Activated naive CD4-positive, alpha-beta T cell treated with anti-CD3 and anti-CD28 coated beads, Interleukin-2, amount 50 U/mL, for 24 hours (primary cell): Measurements from ENCODE around the gene DNAJA4.

Source experiments
- H3K27ac Mint-ChIP-seq: one replicate; pipeline ENCODE4 v1.8.0; 2021; ENCODE audit warnings: mild to moderate bottlenecking, mixed read lengths
- H3K27me3 Mint-ChIP-seq: one replicate; pipeline ENCODE4 v1.8.0; 2021; ENCODE audit warnings: mixed read lengths
- H3K36me3 Mint-ChIP-seq: one replicate; pipeline ENCODE4 v1.8.0; 2021; ENCODE audit warnings: mixed read lengths
- H3K4me1 Mint-ChIP-seq: one replicate; pipeline ENCODE4 v1.8.0; 2021; ENCODE audit warnings: mixed read lengths
- H3K4me3 Mint-ChIP-seq: one replicate; pipeline ENCODE4 v1.8.0; 2021; ENCODE audit warnings: mild to moderate bottlenecking, mixed read lengths
- H3K9me3 Mint-ChIP-seq: one replicate; pipeline ENCODE4 v1.8.0; 2021; ENCODE audit warnings: mixed read lengths

Gene DNAJA4

DNA sequence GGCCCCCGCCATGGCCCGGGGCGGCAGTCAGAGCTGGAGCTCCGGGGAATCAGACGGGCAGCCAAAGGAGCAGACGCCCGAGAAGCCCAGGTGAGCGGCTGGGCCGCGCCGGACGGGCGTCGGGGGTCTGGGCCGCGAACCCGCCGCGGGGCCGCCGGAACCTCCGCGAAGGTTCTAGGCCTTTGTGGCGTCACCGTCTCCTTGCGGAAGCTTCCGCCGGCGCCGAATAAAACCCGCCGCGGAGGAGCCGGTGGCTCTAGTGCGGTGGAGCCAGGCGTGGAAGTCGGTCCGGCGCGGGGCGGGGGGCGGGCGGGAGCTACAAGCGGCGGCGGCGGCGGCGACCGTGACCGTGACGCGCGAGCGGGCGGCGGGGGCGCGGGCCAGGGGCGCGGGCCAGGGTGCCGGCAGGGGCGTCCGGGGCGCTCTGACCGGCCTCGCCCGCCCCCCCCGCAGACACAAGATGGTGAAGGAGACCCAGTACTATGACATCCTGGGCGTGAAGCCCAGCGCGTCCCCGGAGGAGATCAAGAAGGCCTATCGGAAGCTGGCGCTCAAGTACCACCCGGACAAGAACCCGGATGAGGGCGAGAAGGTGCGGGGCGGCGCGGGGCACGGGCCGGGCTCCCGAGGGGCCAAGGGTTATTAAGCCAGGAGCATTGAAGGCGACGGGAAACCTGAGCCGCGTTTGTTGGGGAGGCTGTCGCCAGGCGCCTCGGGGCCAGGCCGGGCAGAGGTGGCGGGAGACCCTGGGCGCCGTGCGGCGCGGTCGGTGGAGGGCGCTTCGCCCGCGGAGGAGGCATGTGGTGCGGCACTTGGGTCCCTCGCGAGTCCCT lies at the start of gene DNAJA4:
Gene DNAJA4 (plus strand): TSS at position 259 of the 833 bp plus-strand sequence. CDS start 202 bp downstream, at position 461.
- no peaks in the 10 kb centered on the region for H3K27me3 Mint-ChIP-seq
- peaks cover 5% of the 10 kb centered on the region for H3K36me3 Mint-ChIP-seq
- peaks cover 40% of the 10 kb centered on the region for H3K4me1 Mint-ChIP-seq
- peak within 1 kb of the TSS; percentile 95 for H3K27ac Mint-ChIP-seq
- H3K9me3 Mint-ChIP-seq = no peaks in the 10 kb centered on the region
- H3K4me3 Mint-ChIP-seq = peak within 1 kb of the TSS; percentile 91

DNA sequence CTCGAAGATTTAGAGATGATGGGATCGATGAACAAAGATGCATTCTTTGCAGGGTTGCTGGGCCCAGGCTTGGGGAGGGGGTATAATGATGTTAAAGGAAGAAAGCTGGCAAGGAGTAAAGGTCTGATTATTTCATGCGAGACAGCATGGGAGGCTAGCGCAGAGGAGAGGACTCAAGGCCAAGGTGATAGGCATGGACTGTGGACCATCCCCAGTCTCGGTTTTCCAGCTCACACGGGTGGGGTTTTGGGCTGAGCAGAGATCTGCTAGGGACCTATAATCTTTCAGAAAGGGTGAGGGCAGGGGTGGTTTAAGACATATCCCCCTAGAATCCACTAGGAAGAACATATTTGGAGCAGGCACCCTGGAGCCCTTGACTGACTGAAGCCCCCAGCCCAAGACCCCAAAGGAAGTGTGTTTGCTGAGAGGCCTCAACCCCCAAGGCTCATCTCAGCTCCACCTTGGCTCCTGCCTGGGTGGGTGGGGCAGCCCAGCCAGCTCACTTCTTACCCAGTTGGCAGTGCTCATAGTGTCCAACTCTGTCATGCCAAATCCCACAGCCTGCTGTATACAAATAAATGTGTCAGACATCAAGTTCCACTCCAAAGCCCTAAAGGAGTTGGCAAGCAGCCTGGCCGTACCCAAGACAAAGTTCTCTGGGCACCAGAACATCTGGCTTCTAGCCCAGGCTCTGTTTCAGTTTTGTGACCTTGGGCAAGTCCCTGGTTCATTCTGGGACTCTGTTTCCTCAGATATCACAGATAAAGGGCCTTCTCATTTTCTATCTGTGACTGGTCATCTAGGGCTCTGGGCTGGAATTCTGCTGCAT lies 47.9 kb upstream of the DNAJA4 start:
- Mint-ChIP-seq H3K36me3 (no peaks in the 10 kb centered on the region), H3K27me3 (no peaks in the 10 kb centered on the region), H3K4me3 (no peak overlapping the region), H3K4me1 (no peaks in the 10 kb centered on the region), H3K27ac (no peak overlapping the region), H3K9me3 (no peaks in the 10 kb centered on the region)

DNA sequence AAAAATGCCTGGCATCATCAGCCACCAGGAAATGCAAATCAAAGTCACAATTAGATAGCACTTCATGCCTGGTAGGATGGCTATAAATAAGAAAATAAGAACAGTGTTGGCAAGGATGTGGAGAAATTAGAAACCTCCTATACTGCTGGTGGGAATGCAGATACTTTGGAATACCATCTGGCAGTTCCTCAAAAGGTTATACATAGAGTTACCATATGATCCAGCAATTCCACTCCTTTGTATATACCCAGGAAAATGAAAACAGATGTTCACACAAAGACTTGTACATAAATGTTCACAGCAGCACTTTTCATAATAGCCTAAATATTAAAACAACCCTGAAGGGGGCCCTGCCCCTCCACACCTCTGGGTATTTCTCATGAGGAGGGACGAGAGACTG lies 43.6 kb upstream of the DNAJA4 start:
- no peaks in the 10 kb centered on the region for H3K4me1 Mint-ChIP-seq
- H3K9me3 Mint-ChIP-seq = no peaks in the 10 kb centered on the region
- no peaks in the 10 kb centered on the region for H3K36me3 Mint-ChIP-seq
- no peak overlapping the region for H3K4me3 Mint-ChIP-seq
- no peaks in the 10 kb centered on the region for H3K27me3 Mint-ChIP-seq
- no peak overlapping the region for H3K27ac Mint-ChIP-seq

DNA sequence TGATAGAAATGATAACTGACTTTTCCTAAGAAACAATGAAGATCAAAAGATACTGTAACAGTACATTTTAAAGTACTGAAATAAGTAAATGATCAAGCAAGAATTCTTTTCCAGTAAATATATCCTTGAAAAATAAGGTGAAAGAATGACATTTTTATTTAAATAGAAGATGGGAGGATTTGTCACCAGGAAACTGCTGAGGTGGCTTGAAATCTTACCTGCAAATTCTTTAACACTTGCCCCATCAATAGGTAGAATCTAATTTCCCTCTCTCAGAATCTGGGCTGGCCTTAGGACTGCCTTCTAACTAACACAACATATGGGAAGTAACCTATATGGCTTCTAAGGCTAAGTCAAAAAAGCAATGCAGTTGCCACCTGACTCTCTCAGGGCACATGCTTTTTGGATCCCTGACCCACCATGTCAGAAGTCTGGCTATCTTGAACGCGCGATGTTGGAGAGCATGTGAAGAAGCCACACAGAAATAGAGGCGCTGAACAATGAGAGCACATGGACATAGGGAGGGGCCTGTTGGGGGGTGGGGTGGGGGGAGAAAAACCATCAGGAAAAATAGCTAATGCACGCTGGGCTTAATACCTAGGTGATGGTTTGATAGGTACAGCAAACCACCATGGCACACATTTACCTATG lies 41.5 kb upstream of the DNAJA4 start:
- H3K4me1 Mint-ChIP-seq = no peaks in the 10 kb centered on the region
- H3K36me3 Mint-ChIP-seq = no peaks in the 10 kb centered on the region
- no peak overlapping the region for H3K27ac Mint-ChIP-seq
- no peak overlapping the region for H3K4me3 Mint-ChIP-seq
- no peaks in the 10 kb centered on the region for H3K27me3 Mint-ChIP-seq
- no peaks in the 10 kb centered on the region for H3K9me3 Mint-ChIP-seq

DNA sequence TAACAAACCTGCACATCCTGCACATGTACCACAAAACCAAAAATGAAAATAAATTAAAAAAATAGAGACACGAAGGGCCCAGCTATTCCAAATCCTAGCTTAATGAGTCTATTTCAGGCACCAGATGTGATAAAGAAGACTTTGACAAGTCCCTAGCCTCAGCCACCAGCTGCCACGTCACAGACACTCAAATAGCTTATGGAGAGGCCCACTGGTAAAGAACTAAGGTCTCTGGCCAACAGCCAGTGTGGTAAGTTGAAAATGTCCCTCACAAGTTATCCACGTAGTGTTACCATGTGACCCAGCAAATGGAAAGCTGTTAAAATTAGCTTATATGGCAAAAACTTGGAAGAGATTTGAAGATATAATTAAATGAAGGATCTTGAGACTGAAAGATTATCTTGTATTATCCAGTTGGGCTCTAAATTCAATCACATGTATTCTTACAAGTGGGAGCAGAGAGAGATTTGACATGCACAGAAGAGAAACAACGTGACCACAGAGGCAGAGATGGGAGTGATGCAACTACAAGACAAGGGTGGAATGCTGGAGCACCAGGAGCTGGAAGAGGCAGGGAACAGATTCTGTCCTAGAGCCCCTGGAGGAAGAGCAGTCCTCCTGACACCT lies 40.9 kb upstream of the DNAJA4 start:
- Mint-ChIP-seq H3K4me1 (no peaks in the 10 kb centered on the region), H3K4me3 (no peak overlapping the region), H3K27me3 (no peaks in the 10 kb centered on the region), H3K27ac (peak overlapping the region; percentile 25), H3K9me3 (no peaks in the 10 kb centered on the region), H3K36me3 (no peaks in the 10 kb centered on the region)

DNA sequence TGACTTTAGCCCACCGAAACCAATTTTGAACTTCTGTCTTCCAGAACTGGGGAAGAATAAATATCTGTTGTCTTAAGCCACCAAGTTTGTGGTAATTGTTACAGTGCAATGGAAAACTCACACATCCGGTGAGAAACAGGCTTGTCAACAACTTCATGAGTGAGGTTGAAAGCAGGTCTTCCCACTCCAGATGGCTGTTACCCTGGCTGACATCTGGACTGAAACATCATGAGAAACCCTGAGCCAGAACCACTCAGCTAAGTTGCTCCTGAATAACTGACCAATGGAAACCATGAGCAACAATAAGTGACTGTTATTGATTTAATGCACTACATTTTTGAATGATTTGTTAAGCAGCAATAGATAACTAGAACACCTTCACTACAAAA lies 40.3 kb upstream of the DNAJA4 start:
- Mint-ChIP-seq H3K27me3 (no peaks in the 10 kb centered on the region), H3K27ac (no peak overlapping the region), H3K4me1 (no peaks in the 10 kb centered on the region), H3K4me3 (no peak overlapping the region), H3K36me3 (no peaks in the 10 kb centered on the region), H3K9me3 (no peaks in the 10 kb centered on the region)

DNA sequence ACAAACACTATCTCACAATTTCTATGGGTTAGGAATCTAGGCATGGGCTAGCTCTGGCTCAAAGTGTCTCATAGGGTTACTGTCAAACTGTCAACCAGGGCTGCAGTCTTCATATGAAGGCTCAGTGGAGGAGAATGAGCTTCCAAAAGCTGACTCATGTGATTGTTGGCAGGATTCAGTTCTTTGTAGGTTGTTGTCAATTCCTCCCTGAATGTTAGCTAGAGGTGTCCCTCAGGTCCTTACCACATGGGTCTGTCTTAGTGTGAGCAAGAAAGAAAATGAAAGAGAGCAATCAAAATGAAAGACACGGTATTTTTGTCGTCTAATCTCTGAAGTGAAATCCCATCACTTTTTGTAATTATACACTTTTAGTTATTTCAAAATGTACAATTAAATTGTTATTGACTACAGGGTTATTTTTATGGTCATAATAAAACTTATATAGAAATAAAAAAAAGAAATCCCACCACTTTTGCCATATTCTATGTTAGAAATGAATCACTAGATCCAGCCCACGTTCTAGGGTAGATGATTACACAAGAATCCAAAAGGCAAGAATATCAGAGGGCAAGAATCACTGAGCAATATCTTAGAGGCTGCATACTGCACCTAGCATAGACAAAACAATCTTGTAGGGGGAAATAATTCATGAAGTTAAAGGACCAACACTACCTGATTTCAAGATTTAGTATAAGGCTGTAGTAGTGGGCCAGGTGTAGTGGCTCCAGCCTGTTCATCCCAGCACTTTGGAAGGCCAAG lies 38.4 kb upstream of the DNAJA4 start:
- Mint-ChIP-seq H3K4me1 (no peaks in the 10 kb centered on the region), H3K27me3 (no peaks in the 10 kb centered on the region), H3K36me3 (no peaks in the 10 kb centered on the region), H3K4me3 (no peak overlapping the region), H3K9me3 (no peaks in the 10 kb centered on the region), H3K27ac (no peak overlapping the region)

DNA sequence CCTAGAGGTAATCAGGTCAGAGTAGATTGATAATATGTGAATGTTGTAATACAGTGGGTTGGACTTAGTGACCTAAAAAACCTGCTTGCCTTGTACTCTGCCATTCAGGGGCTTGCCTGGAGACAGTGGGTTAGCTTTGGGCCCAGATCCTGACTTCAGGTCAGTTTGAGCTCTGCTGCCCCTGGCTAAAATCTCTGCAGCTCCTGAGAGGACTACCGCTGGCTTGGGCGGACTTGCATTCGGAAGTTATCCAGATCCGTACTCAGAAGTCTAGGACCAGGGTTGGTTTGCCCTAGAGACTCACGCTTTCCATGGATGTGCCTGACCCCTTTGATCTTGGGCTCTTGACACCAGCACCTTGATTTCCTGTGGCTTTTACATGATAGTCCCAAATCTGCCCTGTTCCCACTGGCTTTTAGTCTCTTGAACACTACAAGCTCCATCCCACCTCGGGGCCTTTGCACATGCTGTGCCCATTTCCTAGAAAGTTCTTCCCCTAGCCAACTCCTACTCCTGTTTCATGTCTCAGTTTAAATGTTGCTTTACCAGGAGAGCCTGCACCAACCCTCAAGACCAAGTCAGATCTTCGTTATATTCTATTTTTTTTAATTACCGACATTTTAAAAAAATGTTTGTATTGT lies 35.9 kb upstream of the DNAJA4 start:
- Mint-ChIP-seq H3K27me3 (no peaks in the 10 kb centered on the region), H3K36me3 (no peaks in the 10 kb centered on the region), H3K4me3 (no peak overlapping the region), H3K27ac (no peak overlapping the region), H3K4me1 (no peaks in the 10 kb centered on the region), H3K9me3 (no peaks in the 10 kb centered on the region)

DNA sequence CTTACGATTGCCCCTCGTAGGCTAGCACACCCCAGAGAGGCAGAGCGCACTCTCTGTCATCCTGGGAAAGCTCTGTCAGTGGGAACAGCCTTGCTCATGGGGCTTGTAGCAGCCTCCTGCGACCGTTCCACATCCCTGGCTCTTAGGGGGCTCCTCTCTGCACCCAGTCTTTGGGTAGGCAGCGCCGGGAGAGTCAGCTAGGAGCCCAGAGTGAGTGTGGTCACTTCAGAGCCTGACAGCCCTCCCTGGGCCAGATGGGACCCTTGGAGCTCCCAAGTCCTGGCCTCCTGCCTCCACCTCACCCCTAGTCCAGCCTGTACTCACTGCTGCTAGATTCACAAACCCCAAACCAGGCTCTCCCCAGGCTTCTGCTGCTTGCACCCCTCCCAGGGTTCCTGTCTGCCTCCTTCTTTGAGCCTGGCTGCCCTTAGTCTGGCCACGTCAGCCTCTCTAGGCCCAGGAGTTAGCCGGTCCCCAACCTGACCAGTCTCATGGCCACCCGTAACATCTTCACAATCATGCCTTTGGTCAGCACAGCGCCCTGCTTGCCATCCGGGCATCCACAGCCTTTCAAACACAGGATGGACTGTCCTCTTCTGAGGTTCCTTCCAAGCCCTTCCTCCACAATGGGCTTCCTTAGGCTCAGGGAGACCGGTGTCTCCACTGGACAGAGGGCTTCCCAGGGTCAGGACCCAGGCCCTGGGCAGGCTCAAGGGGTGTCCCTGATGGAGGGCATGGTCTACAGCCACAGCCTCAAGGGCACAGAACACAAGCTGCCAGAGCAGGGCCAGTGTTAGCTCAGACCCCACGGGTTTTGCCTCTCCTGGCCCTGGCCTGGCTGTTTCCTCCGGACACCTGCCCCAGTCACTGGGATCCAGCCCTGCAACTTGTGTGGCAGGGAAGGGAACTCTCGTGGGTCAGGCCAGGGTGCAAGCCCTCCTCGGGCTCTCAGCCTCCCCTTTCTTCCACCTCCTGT lies 34.6 kb upstream of the DNAJA4 start:
- H3K9me3 Mint-ChIP-seq = no peaks in the 10 kb centered on the region
- H3K4me3 Mint-ChIP-seq = no peak overlapping the region
- H3K36me3 Mint-ChIP-seq = no peaks in the 10 kb centered on the region
- H3K27me3 Mint-ChIP-seq = no peaks in the 10 kb centered on the region
- H3K27ac Mint-ChIP-seq = no peak overlapping the region
- H3K4me1 Mint-ChIP-seq = no peaks in the 10 kb centered on the region

DNA sequence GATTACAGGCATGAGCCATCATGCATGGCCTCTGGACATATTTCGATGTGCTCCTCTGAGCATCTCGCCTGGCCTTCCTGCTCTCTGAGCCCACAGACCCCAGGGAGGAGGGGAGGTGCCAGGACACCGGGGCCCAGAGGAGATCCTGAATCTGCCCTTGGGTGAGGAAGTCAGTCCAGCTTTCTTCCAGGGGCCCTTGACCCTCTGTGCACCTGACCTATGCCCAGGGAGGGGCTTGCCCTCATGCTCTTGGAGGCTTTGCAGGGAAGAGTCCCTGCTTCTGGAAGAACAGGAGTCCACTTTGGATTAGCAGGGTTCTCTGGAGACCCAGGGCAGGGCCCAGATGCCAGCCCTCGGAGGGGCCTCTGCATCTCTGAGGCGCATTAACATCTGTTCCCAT lies 31.4 kb upstream of the DNAJA4 start:
- no peaks in the 10 kb centered on the region for H3K27me3 Mint-ChIP-seq
- H3K36me3 Mint-ChIP-seq = no peaks in the 10 kb centered on the region
- no peak overlapping the region for H3K27ac Mint-ChIP-seq
- H3K4me1 Mint-ChIP-seq = no peaks in the 10 kb centered on the region
- no peaks in the 10 kb centered on the region for H3K9me3 Mint-ChIP-seq
- H3K4me3 Mint-ChIP-seq = no peak overlapping the region

DNA sequence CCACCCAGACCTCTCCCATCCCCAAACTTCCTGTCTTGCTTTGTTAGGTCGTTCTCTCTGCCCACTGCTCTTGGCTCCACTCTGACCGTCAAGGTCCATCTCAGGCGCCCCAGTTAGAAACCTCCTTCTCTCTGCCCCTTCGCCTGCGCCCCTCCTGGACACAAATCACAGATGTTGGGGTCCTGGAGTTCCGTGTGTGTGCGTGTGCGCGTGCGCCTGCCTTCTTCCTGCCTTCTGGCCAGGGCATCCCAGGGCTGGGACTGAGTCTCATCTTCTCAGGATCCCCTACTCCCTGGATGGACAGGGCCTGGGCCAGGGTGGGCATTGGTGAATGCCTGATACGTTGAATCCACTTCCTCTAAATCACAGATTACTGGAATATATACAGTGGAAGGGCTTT lies 30.9 kb upstream of the DNAJA4 start:
- Mint-ChIP-seq H3K9me3 (no peaks in the 10 kb centered on the region), H3K4me3 (no peak overlapping the region), H3K27me3 (no peaks in the 10 kb centered on the region), H3K4me1 (no peaks in the 10 kb centered on the region), H3K36me3 (no peaks in the 10 kb centered on the region), H3K27ac (no peak overlapping the region)

DNA sequence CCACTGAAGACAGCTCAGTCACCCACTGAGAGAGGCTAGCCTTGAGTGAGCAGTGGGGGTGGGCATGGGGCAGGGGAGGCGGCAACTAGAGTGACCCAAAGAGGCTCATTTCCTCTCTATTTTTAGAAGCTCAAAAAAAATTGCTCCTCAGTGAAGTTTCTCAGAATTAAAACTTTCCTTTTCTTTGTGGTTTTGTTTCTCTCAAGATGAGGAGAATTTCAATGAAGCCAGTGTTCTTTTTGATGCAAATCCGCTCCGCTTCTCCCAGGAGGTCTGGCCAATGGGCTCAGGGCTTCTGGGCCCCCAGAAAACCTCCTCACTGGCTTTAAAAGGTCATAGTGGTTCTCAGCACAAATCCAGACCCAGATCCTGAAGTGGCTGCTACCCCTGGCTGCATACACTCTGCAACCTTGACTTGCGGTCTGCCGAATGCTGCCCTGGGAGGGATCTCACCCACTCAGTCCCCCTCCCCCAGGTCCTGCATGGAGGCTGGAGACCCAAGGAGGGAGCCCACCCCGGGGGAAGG lies 29.8 kb upstream of the DNAJA4 start, which contains the start of gene ACSBG1:
Gene ACSBG1 (minus strand): TSS at position 51 of the 526 bp plus-strand sequence. CDS start 64 bp downstream, outside the sequence.
- no peaks in the 10 kb centered on the region for H3K27me3 Mint-ChIP-seq
- no peaks in the 10 kb centered on the region for H3K36me3 Mint-ChIP-seq
- H3K4me3 Mint-ChIP-seq = no peak within 1 kb of the TSS
- H3K27ac Mint-ChIP-seq = no peak within 1 kb of the TSS
- H3K9me3 Mint-ChIP-seq = no peaks in the 10 kb centered on the region
- H3K4me1 Mint-ChIP-seq = no peaks in the 10 kb centered on the region

DNA sequence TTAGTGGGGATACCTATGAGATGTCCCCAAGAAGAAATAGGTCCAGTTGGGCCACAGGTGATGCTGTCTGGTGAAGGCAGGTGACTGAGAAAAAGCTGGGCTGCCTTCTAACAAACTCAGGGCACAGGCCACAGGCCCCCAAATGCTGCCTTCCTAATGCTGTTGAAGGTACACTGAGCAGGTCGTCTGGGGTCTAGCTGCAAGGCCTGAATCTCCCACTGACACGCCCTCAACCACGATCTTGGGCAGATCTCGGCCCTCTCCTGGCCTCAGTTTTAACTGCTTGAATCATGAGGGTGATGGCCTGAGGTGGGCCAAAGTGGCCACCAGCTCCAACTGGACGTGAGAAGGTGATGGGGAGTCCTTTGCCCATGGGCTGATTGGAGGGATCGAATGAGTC lies 27.9 kb upstream of the DNAJA4 start:
- no peaks in the 10 kb centered on the region for H3K36me3 Mint-ChIP-seq
- no peaks in the 10 kb centered on the region for H3K27me3 Mint-ChIP-seq
- H3K9me3 Mint-ChIP-seq = no peaks in the 10 kb centered on the region
- H3K4me3 Mint-ChIP-seq = no peak overlapping the region
- peaks cover 3% of the 10 kb centered on the region for H3K4me1 Mint-ChIP-seq
- no peak overlapping the region for H3K27ac Mint-ChIP-seq
